Measurements from ENCODE around the gene IQCK.

IQCK gene

GRCh38 chr16:19743816-19744159 lies 25.7 kb downstream of the IQCK start:
- TF ChIP-seq TEAD4 (IDR thresholded peaks at IDR 0.05) = no peak
- no peak for TF ChIP-seq NFIC (IDR thresholded peaks at IDR 0.05)
- no peak for TF ChIP-seq CREB1 (IDR thresholded peaks at IDR 0.05; ENCODE audit: low read depth)
- TF ChIP-seq, protein P1, sequence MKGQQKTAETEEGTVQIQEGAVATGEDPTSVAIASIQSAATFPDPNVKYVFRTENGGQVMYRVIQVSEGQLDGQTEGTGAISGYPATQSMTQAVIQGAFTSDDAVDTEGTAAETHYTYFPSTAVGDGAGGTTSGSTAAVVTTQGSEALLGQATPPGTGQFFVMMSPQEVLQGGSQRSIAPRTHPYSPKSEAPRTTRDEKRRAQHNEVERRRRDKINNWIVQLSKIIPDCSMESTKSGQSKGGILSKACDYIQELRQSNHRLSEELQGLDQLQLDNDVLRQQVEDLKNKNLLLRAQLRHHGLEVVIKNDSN (IDR thresholded peaks at IDR 0.05) = no peak
- TF ChIP-seq, protein P2, sequence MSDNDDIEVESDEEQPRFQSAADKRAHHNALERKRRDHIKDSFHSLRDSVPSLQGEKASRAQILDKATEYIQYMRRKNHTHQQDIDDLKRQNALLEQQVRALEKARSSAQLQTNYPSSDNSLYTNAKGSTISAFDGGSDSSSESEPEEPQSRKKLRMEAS (IDR thresholded peaks at IDR 0.05) = no peak
- no peak for TF ChIP-seq EP300 (IDR thresholded peaks at IDR 0.05; ENCODE audit: borderline replicate concordance)
- no peak for TF ChIP-seq FOXM1 (IDR thresholded peaks at IDR 0.05; ENCODE audit: borderline replicate concordance, low read depth)
- TF ChIP-seq TAF1 (IDR thresholded peaks at IDR 0.05; ENCODE audit: low read depth) = no peak
- TF ChIP-seq CEBPB (IDR thresholded peaks at IDR 0.05) = no peak
- TF ChIP-seq, protein P3, sequence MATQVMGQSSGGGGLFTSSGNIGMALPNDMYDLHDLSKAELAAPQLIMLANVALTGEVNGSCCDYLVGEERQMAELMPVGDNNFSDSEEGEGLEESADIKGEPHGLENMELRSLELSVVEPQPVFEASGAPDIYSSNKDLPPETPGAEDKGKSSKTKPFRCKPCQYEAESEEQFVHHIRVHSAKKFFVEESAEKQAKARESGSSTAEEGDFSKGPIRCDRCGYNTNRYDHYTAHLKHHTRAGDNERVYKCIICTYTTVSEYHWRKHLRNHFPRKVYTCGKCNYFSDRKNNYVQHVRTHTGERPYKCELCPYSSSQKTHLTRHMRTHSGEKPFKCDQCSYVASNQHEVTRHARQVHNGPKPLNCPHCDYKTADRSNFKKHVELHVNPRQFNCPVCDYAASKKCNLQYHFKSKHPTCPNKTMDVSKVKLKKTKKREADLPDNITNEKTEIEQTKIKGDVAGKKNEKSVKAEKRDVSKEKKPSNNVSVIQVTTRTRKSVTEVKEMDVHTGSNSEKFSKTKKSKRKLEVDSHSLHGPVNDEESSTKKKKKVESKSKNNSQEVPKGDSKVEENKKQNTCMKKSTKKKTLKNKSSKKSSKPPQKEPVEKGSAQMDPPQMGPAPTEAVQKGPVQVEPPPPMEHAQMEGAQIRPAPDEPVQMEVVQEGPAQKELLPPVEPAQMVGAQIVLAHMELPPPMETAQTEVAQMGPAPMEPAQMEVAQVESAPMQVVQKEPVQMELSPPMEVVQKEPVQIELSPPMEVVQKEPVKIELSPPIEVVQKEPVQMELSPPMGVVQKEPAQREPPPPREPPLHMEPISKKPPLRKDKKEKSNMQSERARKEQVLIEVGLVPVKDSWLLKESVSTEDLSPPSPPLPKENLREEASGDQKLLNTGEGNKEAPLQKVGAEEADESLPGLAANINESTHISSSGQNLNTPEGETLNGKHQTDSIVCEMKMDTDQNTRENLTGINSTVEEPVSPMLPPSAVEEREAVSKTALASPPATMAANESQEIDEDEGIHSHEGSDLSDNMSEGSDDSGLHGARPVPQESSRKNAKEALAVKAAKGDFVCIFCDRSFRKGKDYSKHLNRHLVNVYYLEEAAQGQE (IDR thresholded peaks at IDR 0.05; ENCODE audit: low read depth) = no peak
- no peak for TF ChIP-seq TCF12 (IDR thresholded peaks at IDR 0.05; ENCODE audit: low read depth)
- TF ChIP-seq YY1 (IDR thresholded peaks at IDR 0.05; ENCODE audit: low read depth) = no peak
- no peak for TF ChIP-seq RAD21 (IDR thresholded peaks at IDR 0.05; ENCODE audit: low read depth)
- TF ChIP-seq ZBTB7A (IDR thresholded peaks at IDR 0.05; ENCODE audit: low read depth) = no peak

DNA sequence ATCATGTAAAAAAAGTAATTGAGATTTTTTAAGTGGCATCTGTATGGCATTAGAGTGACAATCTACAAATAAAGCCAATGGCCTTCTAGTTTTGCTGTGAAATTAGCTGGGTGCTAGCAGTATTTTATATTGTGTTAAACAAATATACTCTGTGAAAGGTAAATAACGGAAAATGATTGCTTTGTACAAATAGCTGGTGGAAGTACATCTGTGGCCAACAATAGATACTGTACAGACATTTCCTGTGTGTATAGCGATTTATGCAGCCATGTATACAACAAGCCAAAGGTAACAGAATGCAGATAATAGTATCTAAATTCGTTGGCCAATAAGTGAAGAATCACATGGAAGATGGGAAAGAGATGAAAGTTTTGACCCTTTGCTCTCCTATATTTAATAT lies 26.6 kb downstream of the IQCK start:
- TF ChIP-seq, protein P1 (IDR thresholded peaks at IDR 0.05) = no peak
- TF ChIP-seq TEAD4 (IDR thresholded peaks at IDR 0.05) (no peak), EGR1 (IDR thresholded peaks at IDR 0.05) (no peak), TAF1 (IDR thresholded peaks at IDR 0.05; ENCODE audit: low read depth) (no peak), TCF12 (IDR thresholded peaks at IDR 0.05; ENCODE audit: low read depth) (no peak), CREB1 (IDR thresholded peaks at IDR 0.05; ENCODE audit: low read depth) (no peak), EP300 (IDR thresholded peaks at IDR 0.05; ENCODE audit: borderline replicate concordance) (no peak), NFIC (IDR thresholded peaks at IDR 0.05) (no peak), CEBPB (IDR thresholded peaks at IDR 0.05) (no peak), YY1 (IDR thresholded peaks at IDR 0.05; ENCODE audit: low read depth) (no peak), FOXM1 (IDR thresholded peaks at IDR 0.05; ENCODE audit: borderline replicate concordance, low read depth) (no peak), ZBTB7A (IDR thresholded peaks at IDR 0.05; ENCODE audit: low read depth) (no peak), RAD21 (IDR thresholded peaks at IDR 0.05; ENCODE audit: low read depth) (no peak)
- TF ChIP-seq, protein P3 (IDR thresholded peaks at IDR 0.05; ENCODE audit: low read depth) = no peak
- TF ChIP-seq, protein P2 (IDR thresholded peaks at IDR 0.05) = no peak

DNA sequence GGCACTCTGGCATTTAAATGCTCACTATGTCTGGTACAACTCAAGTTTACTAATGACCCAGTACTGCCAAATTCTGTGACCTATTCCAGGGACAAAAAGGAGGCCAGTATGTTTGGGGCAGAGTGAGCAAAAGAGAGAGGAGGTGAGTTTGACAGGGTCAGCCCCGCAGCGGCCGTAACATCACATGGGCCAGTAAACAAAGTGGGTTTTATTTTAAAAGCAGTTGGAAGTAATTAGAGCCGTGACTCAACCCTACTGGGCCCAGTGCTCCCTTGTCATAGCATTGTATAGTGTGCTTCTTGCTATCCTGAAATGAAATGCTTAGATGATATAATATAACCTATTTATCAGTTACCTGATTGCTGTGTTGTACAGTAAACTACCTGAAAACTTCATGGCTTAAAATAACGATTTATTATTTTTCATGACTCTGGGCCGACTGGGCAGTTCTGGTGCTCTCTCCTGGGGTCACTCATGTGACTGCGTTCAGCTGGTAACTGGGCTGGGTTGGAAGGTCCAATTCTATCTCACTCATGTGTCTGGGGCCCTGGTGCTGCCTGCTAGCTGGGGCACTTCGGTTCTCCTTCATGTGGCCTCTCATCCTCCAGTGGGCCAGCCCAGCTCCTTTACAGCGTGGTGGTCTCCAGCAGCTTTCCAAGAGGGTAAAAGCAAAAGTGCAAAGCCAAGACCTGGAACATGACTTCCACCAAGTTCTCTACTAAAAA lies 27.4 kb downstream of the IQCK start:
- TF ChIP-seq CEBPB (IDR thresholded peaks at IDR 0.05) (no peak), FOXM1 (IDR thresholded peaks at IDR 0.05; ENCODE audit: borderline replicate concordance, low read depth) (no peak), EP300 (IDR thresholded peaks at IDR 0.05; ENCODE audit: borderline replicate concordance) (no peak)
- TF ChIP-seq, protein P3 (IDR thresholded peaks at IDR 0.05; ENCODE audit: low read depth) = no peak

DNA sequence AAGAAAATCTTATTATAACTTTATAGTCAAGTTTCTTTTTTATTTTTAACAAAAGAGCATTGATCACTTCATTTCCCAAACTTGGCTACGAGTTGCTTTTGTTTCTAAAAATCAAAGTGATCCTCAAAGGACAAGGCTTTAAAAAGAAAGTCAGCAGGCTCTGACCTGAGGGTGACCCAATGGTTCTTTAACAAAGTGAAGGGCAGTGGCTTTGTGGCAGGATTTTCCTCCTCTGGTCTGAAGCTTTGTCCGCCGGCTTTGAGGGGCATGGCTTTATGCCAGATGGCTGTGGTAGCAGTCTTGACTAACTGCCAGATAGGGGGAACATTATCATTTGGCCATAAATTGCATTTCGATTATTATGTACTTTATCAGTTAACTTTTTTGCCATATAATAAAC lies 28.5 kb downstream of the IQCK start:
- TF ChIP-seq, protein P1 (IDR thresholded peaks at IDR 0.05) = no peak
- no peak for TF ChIP-seq TCF12 (IDR thresholded peaks at IDR 0.05; ENCODE audit: low read depth)
- TF ChIP-seq TAF1 (IDR thresholded peaks at IDR 0.05; ENCODE audit: low read depth) = no peak
- no peak for TF ChIP-seq CEBPB (IDR thresholded peaks at IDR 0.05)
- no peak for TF ChIP-seq EP300 (IDR thresholded peaks at IDR 0.05; ENCODE audit: borderline replicate concordance)
- TF ChIP-seq, protein P2 (IDR thresholded peaks at IDR 0.05) = no peak
- TF ChIP-seq EGR1 (IDR thresholded peaks at IDR 0.05) = no peak
- TF ChIP-seq RAD21 (IDR thresholded peaks at IDR 0.05; ENCODE audit: low read depth) = no peak
- no peak for TF ChIP-seq TEAD4 (IDR thresholded peaks at IDR 0.05)
- no peak for TF ChIP-seq YY1 (IDR thresholded peaks at IDR 0.05; ENCODE audit: low read depth)
- TF ChIP-seq ZBTB7A (IDR thresholded peaks at IDR 0.05; ENCODE audit: low read depth) = no peak
- TF ChIP-seq FOXM1 (IDR thresholded peaks at IDR 0.05; ENCODE audit: borderline replicate concordance, low read depth) = no peak
- TF ChIP-seq NFIC (IDR thresholded peaks at IDR 0.05) = no peak

Data from Ishikawa (cell line).